Measurements from ENCODE around the gene COASY.

DNA sequence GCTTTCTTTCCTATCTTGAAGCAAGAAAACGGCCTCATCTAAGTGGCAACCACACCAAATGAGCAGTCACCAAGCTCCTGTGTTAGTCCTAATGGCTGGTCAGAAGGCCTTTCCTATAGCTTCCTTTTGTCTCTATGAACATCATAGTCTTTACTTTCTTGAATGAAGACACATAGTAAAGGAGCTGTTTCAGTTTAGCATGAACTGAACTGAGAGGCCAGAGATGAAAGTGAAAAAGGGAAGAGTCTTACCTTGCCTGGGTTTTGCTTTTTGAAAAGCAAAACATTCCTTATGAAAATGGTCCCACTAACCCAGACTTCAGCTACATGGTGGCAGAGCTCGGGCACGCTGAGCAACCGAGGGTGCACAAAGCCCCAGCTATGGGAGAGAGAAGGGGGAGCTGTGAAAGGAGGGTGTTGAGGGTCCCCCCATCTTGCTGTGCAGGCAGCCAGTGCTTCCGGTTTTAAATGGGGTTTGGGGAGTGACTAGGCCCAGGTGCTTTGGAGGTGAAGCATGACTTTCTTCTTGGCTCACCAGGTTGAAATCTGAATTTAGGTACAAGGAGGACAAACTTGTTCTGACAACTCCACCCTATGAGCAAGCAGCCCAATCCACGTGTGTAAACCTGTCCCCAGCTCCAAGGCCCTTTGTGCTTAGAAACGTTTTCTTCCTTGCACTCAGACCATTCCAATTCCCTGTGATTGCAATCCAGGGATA is 24.7 kb downstream of the COASY start:
- TF ChIP-seq POLR2AphosphoS5 (IDR thresholded peaks at IDR 0.05; ENCODE audit: low read depth, low read length) (no peak), POLR2A (IDR thresholded peaks at IDR 0.05; ENCODE audit: low read depth, low read length) (no peak), TAF1 (IDR thresholded peaks at IDR 0.05; ENCODE audit: borderline replicate concordance, low read depth, low read length) (no peak)

All from GM12892 (cell line).